WTC11 (cell line): Measurements from ENCODE around the gene PTPN12. TPM values are rescaled to one million over a fixed set of nuclear protein-coding genes. Genes with fewer than 3 reads are reported as not detected.

Experiments used
- ATAC-seq: fragments of 200-7000 bp; cut with Tn5 transposase; 2 replicates; pipeline ENCODE4 v1.10.0; 2021; ENCODE audit warnings: mild to moderate bottlenecking, moderate library complexity
- CTCF ChIA-PET: fragments of 300-600 bp; sonication (Branson Sonifier 250); formaldehyde crosslinking; loops from one replicate; lab custom pipeline; 2021; ENCODE audit warnings: antibody characterized with exemption; lab: Charles Lee
- POLR2A ChIA-PET: fragments of 350-600 bp; sonication (Branson Sonifier 250); formaldehyde crosslinking; loops from one replicate; lab custom pipeline; 2021; ENCODE audit warnings: antibody characterized with exemption; lab: Charles Lee
- DNase-seq: peaks from one replicate; pipeline ENCODE4 v3.0.0; 2021; ENCODE audit warnings: low spot score
- H3K27ac Mint-ChIP-seq: 2 replicates; pipeline ENCODE4 v1.8.0; 2021; ENCODE audit warnings: mixed read lengths
- H3K27me3 Mint-ChIP-seq: 2 replicates; pipeline ENCODE4 v1.8.0; 2021; ENCODE audit warnings: low read depth, mild to moderate bottlenecking, moderate library complexity, mixed read lengths
- H3K36me3 Mint-ChIP-seq: 2 replicates; pipeline ENCODE4 v1.8.0; 2021; ENCODE audit warnings: mixed read lengths
- H3K4me1 Mint-ChIP-seq: 2 replicates; pipeline ENCODE4 v1.8.0; 2022; ENCODE audit warnings: mixed read lengths
- H3K4me3 Mint-ChIP-seq: 2 replicates; pipeline ENCODE4 v1.8.0; 2021; ENCODE audit warnings: mild to moderate bottlenecking, moderate library complexity, mixed read lengths
- H3K9me3 Mint-ChIP-seq: 2 replicates; pipeline ENCODE4 v1.8.0; 2021; ENCODE audit warnings: mixed read lengths
- ATF6 ChIP-seq: sonication (generic); formaldehyde crosslinking; IDR thresholded peaks from 2 replicates; pipeline ENCODE4 v1.8.1; 2023; ENCODE audit warnings: mild to moderate bottlenecking, missing genetic modification reagents
- GTF2I ChIP-seq: fragments of 250-450 bp; sonication (Bioruptor Pico); conservative IDR thresholded peaks from 2 replicates; pipeline ENCODE4 v1.4.0; 2021; ENCODE audit warnings: mild to moderate bottlenecking
- HMGA2 ChIP-seq: fragments of 250-450 bp; sonication (Bioruptor Pico); IDR thresholded peaks from 2 replicates; pipeline ENCODE4 v1.4.0; 2021; ENCODE audit warnings: mild to moderate bottlenecking, moderate library complexity
- PRRX2 ChIP-seq: fragments of 250-450 bp; sonication (Bioruptor Pico); IDR thresholded peaks from 2 replicates; pipeline ENCODE4 v1.8.0; 2021; ENCODE audit warnings: mild to moderate bottlenecking
- RELA ChIP-seq: sonication (generic); formaldehyde crosslinking; IDR thresholded peaks from 2 replicates; pipeline ENCODE4 v1.8.1; 2022; ENCODE audit warnings: missing genetic modification reagents, mild to moderate bottlenecking, borderline replicate concordance
- SMAD4 ChIP-seq: sonication (generic); formaldehyde crosslinking; IDR thresholded peaks from 2 replicates; pipeline ENCODE4 v1.8.0; 2022; ENCODE audit warnings: mild to moderate bottlenecking, missing genetic modification reagents
- SP1 ChIP-seq: sonication (generic); formaldehyde crosslinking; conservative IDR thresholded peaks from 2 replicates; pipeline ENCODE4 v1.8.1; 2022; ENCODE audit warnings: missing genetic modification reagents
- TCF7 ChIP-seq: sonication (generic); formaldehyde crosslinking; IDR thresholded peaks from 2 replicates; pipeline ENCODE4 v1.8.0; 2022; ENCODE audit warnings: mild to moderate bottlenecking, low read depth, missing genetic modification reagents, moderate library complexity
- TEAD1 ChIP-seq: sonication (generic); formaldehyde crosslinking; IDR thresholded peaks from 2 replicates; pipeline ENCODE4 v1.8.0; 2022; ENCODE audit warnings: mild to moderate bottlenecking, missing genetic modification reagents
- TP53 ChIP-seq: sonication (generic); formaldehyde crosslinking; IDR thresholded peaks from 2 replicates; pipeline ENCODE4 v1.8.1; 2023; ENCODE audit warnings: mild to moderate bottlenecking, missing genetic modification reagents
- USF1 ChIP-seq: sonication (generic); formaldehyde crosslinking; IDR thresholded peaks from 2 replicates; pipeline ENCODE4 v1.8.0; 2022; ENCODE audit warnings: mild to moderate bottlenecking, missing genetic modification reagents
- USF2 ChIP-seq: sonication (generic); formaldehyde crosslinking; IDR thresholded peaks from 2 replicates; pipeline ENCODE4 v1.8.1; 2023; ENCODE audit warnings: mild to moderate bottlenecking, missing genetic modification reagents, moderate library complexity
- ZBTB21 ChIP-seq: sonication (generic); formaldehyde crosslinking; IDR thresholded peaks from 2 replicates; pipeline ENCODE4 v1.8.1; 2023; ENCODE audit warnings: mild to moderate bottlenecking, missing genetic modification reagents, borderline replicate concordance
- ZMAT4 ChIP-seq: fragments of 250-450 bp; sonication (Bioruptor Pico); IDR thresholded peaks from 2 replicates; pipeline ENCODE4 v1.9.0; 2021; ENCODE audit warnings: mild to moderate bottlenecking
- ZNF121 ChIP-seq: sonication (generic); formaldehyde crosslinking; IDR thresholded peaks from 2 replicates; pipeline ENCODE4 v1.8.0; 2023; ENCODE audit warnings: missing genetic modification reagents
- ZNF219 ChIP-seq: sonication (generic); formaldehyde crosslinking; IDR thresholded peaks from 2 replicates; pipeline ENCODE4 v1.8.0; 2023; ENCODE audit warnings: missing genetic modification reagents, mild to moderate bottlenecking, borderline replicate concordance
- ZNF317 ChIP-seq: sonication (generic); formaldehyde crosslinking; IDR thresholded peaks from 2 replicates; pipeline ENCODE4 v1.8.1; 2023; ENCODE audit warnings: low read depth, mild to moderate bottlenecking, moderate library complexity, missing genetic modification reagents, borderline replicate concordance
- ZNF423 ChIP-seq: fragments of 250-450 bp; sonication (Bioruptor Pico); IDR thresholded peaks from 2 replicates; pipeline ENCODE4 v2.1.2; 2022; ENCODE audit warnings: mild to moderate bottlenecking, moderate library complexity
- ZNF532 ChIP-seq: fragments of 250-450 bp; sonication (Bioruptor Pico); IDR thresholded peaks from 2 replicates; pipeline ENCODE4 v1.9.0; 2021; ENCODE audit warnings: mild to moderate bottlenecking, borderline replicate concordance
- total RNA-seq: library from RNA; stranded (reverse); gene quantifications from 3 replicates; pipeline ENCODE4 v1.2.3, GENCODE V29; 2021

The PTPN12 gene
- total RNA-seq, 1 experiment from 2014 or later = 102 TPM

- DNase-seq (no peak), ATAC-seq (peak; percentile 50)
- peaks cover 21% of the 10 kb centered on the region for H3K36me3 Mint-ChIP-seq
- no peaks in the 10 kb centered on the region for H3K4me1 Mint-ChIP-seq
- H3K9me3 Mint-ChIP-seq = no peaks in the 10 kb centered on the region
- TF ChIP-seq PRRX2 (CRISPR knock-in tag) = no peak
- no peak for TF ChIP-seq SP1 (CRISPR knock-in tag)
- no peak for TF ChIP-seq ZNF423 (CRISPR knock-in tag)
- no peak for TF ChIP-seq TP53 (CRISPR knock-in tag)
- TF ChIP-seq ATF6 (CRISPR knock-in tag) = no peak
- TF ChIP-seq GTF2I (CRISPR knock-in tag) = no peak
- no peak for TF ChIP-seq ZNF317 (CRISPR knock-in tag)
- no peak for TF ChIP-seq ZNF121 (CRISPR knock-in tag)
- no peak for TF ChIP-seq USF1
- no peak for TF ChIP-seq ZBTB21 (CRISPR knock-in tag)
- no peak for TF ChIP-seq TEAD1 (CRISPR knock-in tag)
- no peak for TF ChIP-seq RELA
- TF ChIP-seq ZMAT4 (CRISPR knock-in tag) = no peak
- TF ChIP-seq USF2 (CRISPR knock-in tag) = no peak
- no peak for TF ChIP-seq ZNF219 (CRISPR knock-in tag)
- no peak for TF ChIP-seq SMAD4 (CRISPR knock-in tag)
- no peak for TF ChIP-seq HMGA2
- TF ChIP-seq ZNF532 = no peak
- no peak for TF ChIP-seq TCF7 (CRISPR knock-in tag)
- H3K27me3 Mint-ChIP-seq = no peaks in the 10 kb centered on the region
- no peak overlapping the region for H3K4me3 Mint-ChIP-seq
- POLR2A ChIA-PET = no interaction called here
- CTCF ChIA-PET = interaction anchor here (0.6 to 1.3 kb wide), 4 partner anchors 8 to 141 kb away, joined by 3 to 5 read pairs (median 3); partner anchors contain the start of genes PHTF2 and TMEM60
- H3K27ac Mint-ChIP-seq = no peak overlapping the region
These were observed 120.5 kb downstream of the PTPN12 start for GRCh38 chr7:77657427-77658224.
